Erythroblast (primary cell): ENCODE measurements around the gene HAUS7.

Source experiments
- GATA1 ChIP-seq: IDR thresholded peaks from 2 replicates; pipeline ENCODE4 v1.6.1; 2011; ENCODE audit warnings: low read depth, mild to moderate bottlenecking, control low read depth, low read length, moderate library complexity
- POLR2A ChIP-seq: IDR thresholded peaks from 2 replicates; pipeline ENCODE4 v1.6.1; 2011; ENCODE audit warnings: mild to moderate bottlenecking, low read length

GRCh38 chrX:153460826-153461225, 9.6 kb downstream of the HAUS7 start:
- TF ChIP-seq POLR2A, result no peak
- TF ChIP-seq GATA1, result no peak
